Tibial nerve (tissue), 4 donors: ENCODE results near the gene CA10.

Experiments used
- EP300 ChIP-seq, 2 donors: sonication (generic); formaldehyde crosslinking; IDR thresholded peaks; one replicate each; pipeline ENCODE4 v1.6.1; 2017; ENCODE audit warnings: antibody characterized with exemption in 2 of 2, mild to moderate bottlenecking in 1 of 2
- POLR2A ChIP-seq, 2 donors: fragments of 450-650 bp; IDR thresholded peaks; one replicate each; pipeline ENCODE4 v1.6.1; 2017; ENCODE audit warnings: antibody characterized with exemption in 2 of 2, mild to moderate bottlenecking in 2 of 2, moderate library complexity in 2 of 2
- TF ChIP-seq, protein P1 (sequence below), 5 experiments: fragments of 200-600 bp in 3 of 5; fragments of 450-650 bp in 2 of 5; sonication (generic) in 3 of 5; IDR thresholded peaks; one replicate each; pipeline ENCODE4 v1.5.1; 2016 to 2019; ENCODE audit warnings: antibody characterized with exemption in 5 of 5, mild to moderate bottlenecking in 3 of 5, moderate library complexity in 2 of 5

- TF ChIP-seq, protein P1, sequence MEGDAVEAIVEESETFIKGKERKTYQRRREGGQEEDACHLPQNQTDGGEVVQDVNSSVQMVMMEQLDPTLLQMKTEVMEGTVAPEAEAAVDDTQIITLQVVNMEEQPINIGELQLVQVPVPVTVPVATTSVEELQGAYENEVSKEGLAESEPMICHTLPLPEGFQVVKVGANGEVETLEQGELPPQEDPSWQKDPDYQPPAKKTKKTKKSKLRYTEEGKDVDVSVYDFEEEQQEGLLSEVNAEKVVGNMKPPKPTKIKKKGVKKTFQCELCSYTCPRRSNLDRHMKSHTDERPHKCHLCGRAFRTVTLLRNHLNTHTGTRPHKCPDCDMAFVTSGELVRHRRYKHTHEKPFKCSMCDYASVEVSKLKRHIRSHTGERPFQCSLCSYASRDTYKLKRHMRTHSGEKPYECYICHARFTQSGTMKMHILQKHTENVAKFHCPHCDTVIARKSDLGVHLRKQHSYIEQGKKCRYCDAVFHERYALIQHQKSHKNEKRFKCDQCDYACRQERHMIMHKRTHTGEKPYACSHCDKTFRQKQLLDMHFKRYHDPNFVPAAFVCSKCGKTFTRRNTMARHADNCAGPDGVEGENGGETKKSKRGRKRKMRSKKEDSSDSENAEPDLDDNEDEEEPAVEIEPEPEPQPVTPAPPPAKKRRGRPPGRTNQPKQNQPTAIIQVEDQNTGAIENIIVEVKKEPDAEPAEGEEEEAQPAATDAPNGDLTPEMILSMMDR (IDR thresholded peaks at IDR 0.05) = no peak
- no peak for TF ChIP-seq POLR2A (IDR thresholded peaks at IDR 0.05)
- TF ChIP-seq EP300 (IDR thresholded peaks at IDR 0.05) = no peak
Measured at GRCh38 chr17:52181782-52182181, 23.3 kb upstream of the CA10 start.
